Dedifferentiated amniotic fluid mesenchymal stem cell (primary cell): ENCODE data around the gene PITX1.
"Not testable (repeated sequence)": the region's sequence is repeated elsewhere in the genome, so short reads cannot be mapped to it uniquely, and the experiment has no call there.

Experiments
- DNase-seq: peaks from one replicate; pipeline ENCODE4 v3.0.0-alpha.2; 2016; ENCODE audit errors: extremely low spot score

Gene PITX1

DNA sequence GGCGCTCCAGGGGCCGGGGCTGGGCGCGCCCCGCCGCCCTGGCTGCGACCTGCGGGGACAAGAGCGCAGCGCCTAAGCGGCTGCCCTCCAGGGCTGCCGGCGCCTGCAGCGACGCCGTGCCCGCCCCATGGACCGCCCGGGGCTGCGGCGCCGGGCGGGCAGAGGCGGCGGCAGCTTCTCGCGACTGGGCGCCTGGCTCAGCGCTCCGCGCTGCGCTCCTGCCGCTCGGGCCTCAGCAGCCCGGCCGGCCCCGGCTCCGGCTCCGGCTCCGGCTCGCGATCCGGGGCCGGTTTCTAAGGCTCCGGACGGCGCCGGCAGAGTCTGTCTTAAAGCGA, at the start of gene PITX1:
Gene PITX1, minus strand, starts transcription at position 328 of the 335 bp plus-strand sequence. CDS start 347 bp downstream, outside the sequence.
- DNase-seq: no peak

GRCh38 chr5:135083334-135083733, 49.3 kb upstream of the PITX1 start:
- not testable (repeated sequence) for DNase-seq

DNA sequence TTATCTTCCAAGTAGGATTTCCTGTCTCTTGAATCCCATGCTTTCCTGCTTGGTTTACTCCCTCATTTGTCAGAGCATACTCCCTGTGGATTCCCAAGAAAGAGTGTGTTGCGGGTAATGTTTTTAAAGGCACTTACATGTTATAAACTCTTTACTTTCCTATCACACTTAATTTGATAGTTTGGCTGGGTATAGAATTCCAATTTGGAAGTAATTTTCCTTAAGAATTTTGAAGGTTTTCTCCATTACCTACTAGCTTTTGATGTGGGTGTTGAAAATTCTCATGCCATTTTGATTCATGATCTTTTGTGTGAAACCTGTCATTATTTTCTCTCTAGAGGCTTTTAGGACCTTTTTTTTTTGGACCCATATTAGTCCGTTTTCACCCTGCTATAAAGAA, 47.2 kb upstream of the PITX1 start:
- DNase-seq: no peak

- DNase-seq: no peak
Observed at GRCh38 chr5:135079760-135080159, 45.7 kb upstream of the PITX1 start.

- no peak for DNase-seq
Observed at GRCh38 chr5:135079099-135079681, 45.2 kb upstream of the PITX1 start.

- no peak for DNase-seq
Observed at GRCh38 chr5:135076801-135077200, 42.8 kb upstream of the PITX1 start.

GRCh38 chr5:135076051-135076491, 42.0 kb upstream of the PITX1 start:
- no peak for DNase-seq

DNA sequence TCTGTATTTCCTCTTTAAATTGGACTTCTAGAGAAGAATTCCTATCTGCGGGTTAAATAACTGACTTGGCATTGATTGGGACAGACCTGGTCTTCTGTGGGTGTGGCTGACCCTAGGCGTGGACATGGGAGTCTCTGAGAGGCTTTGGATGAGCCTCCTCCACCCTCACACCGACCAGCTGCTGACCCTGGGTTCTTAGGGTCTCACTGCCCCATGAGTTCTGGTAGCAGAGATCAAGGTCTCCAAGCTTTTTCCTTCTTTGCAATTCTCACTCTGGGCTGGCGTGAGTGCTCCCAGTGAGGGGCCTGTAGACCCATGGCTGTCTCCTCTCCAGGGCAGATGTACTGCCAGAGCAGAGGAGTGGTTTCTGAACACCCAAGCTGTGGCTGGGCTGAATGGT, 41.6 kb upstream of the PITX1 start:
- no peak for DNase-seq

DNA sequence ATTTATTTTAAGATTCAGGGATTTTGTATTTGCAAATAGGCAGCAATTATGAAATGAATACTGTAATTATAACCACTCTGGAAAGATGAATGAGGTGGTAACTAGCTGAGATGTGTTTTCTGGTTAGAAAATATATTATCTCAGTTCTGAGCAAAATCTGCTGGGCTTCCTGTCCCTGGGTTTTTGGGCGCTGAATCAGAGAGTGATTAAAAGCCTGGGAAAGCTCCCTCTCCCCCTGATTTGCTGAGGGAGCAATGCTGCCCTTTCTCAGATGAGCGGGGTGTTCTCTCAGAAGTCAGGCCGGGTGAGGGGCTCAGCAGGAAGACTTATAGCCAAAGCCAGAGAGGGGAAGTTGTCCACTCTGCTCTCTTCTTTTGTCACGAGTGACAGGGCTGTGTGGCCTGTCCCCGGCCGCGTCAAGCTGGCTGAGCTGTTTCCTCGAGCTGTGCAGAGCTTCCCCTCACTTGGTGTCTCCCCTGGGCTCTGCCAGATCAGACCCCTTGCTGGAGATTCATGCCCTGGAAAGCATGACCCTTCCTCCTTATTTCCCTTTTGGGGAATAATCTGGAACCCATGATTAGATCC, 39.8 kb upstream of the PITX1 start:
- no peak for DNase-seq

GRCh38 chr5:135072387-135073281, 38.6 kb upstream of the PITX1 start:
- DNase-seq: no peak

DNA sequence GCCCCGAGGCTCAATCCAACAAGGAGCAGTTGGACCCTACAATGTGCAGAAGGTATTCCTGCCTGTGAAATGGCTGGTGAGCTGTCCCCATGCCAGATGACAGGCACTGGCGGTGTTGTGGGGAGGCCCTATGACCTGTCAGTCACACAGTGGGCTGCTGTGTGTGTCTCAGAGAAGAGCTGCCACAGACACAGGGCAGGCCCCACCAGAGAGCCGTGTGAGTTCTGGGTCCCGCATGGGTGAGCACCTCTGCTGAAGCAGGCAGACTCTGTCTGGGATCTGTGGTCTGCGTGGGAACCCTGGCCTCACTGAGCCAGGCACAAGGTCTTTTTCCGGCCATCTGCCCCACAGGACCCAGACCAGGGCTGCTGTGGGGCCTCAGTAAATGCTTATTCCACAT, 37.3 kb upstream of the PITX1 start:
- no peak for DNase-seq

DNA sequence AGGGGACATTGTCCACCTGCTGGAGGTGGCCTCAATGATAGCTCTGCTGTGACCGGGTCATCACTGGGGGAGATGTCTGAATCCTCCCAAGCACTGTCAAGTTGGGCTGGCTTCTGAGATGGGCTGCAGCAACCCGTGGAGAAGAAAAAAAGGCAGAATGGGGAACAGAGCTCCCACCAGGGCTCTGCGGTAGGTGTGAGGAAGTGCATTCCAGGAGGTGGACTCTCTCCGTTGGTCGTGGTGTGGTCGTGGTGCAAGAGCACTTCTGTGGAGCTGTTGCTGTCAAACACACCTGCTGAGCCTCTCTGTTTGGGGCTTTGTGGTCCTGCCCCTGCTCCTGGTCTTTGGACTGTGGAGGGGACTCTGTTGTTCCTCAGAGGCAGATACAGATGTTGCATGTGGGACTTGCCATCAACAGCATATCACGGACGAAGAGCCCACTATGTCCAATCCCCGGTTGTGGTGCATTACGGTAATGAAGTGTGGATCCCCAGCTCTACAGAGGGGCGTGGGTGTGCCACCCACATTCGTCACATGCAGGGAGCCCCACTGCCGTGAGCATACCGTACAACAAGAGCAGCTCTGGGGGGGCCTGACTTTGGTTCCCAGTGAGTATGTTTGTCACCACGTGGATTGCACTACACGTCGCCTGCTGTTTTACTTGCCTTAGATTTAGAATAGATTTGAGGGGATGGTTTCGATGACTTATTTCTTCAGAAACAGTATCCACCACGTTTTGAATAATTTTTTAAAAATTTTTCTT, 36.0 kb upstream of the PITX1 start:
- DNase-seq: no peak

DNA sequence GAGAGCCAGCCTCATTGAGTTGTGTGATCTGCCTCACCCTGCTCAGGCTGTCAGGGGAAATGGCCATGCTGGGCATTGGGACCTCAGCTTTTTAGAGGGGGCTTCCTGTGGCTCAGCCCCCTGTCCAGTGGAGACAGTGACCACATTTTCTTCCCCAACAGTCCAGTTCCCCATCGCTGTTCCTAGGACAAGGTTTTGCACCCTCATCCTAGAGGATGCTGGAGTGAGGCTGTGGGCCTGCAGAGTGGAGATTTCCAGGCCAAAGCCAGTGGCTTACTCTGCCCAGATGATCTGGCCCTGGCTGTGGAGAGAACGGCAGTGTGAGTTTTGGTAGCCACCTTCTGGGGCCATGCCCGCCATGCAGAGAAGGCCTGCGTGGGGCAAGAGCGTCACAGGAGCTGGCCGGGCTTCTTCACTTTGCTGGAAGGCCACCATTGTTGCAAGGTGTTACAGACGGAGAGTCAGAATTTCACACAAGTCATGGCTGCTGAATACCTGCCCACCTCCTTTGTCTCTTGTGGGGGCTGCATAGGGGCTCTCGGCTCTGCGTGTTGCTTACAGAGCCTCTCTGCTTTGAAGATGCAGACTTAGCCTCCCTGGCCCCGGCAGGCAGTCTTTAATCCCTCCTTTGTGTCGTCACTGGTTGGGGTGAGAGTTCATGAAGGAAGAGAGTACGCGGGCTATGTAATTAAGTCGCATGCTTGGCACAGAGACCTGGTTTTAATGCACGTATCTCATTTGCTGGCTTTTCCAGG, 35.2 kb upstream of the PITX1 start:
- no peak for DNase-seq

- DNase-seq: no peak
Observed at GRCh38 chr5:135067587-135067986, 33.6 kb upstream of the PITX1 start.

DNA sequence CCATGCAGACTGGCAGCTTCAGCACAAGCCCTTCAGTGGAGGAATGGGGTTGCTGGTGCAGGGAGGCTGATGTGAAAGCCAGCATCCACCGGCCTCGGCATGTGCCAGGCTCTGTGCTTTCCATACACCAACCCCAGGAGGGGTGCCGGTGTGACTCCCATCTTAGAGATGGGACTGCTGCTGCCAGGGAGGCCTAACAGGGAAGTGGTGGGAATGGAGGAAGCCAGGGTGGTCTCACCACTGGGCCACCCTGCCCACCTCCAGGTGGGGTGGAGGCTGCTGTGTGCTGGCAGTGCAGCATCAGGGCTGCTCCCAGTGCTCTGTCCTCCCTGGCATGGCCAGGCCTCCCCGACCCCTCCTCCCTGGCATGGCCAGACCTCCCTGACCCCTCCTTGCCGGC, 32.8 kb upstream of the PITX1 start:
- no peak for DNase-seq

- DNase-seq: no peak
Observed at GRCh38 chr5:135065306-135066265, 31.6 kb upstream of the PITX1 start.

DNA sequence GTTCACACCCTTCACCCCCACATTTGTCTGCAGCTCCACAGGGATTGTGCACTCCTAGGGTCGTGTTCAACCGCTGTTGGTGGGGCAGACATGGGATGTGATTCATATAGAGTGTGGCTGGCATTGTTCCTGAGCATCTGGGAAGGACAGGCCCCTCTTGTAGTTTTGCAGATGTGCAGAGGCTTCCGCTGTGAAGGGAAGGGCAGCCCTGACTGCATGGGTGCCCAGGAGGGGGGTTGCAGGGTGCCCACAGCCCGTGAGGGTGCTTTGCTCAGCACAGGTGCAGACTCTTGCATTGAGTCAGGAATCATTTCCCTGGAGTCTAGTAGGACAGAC, 30.2 kb upstream of the PITX1 start:
- no peak for DNase-seq

DNA sequence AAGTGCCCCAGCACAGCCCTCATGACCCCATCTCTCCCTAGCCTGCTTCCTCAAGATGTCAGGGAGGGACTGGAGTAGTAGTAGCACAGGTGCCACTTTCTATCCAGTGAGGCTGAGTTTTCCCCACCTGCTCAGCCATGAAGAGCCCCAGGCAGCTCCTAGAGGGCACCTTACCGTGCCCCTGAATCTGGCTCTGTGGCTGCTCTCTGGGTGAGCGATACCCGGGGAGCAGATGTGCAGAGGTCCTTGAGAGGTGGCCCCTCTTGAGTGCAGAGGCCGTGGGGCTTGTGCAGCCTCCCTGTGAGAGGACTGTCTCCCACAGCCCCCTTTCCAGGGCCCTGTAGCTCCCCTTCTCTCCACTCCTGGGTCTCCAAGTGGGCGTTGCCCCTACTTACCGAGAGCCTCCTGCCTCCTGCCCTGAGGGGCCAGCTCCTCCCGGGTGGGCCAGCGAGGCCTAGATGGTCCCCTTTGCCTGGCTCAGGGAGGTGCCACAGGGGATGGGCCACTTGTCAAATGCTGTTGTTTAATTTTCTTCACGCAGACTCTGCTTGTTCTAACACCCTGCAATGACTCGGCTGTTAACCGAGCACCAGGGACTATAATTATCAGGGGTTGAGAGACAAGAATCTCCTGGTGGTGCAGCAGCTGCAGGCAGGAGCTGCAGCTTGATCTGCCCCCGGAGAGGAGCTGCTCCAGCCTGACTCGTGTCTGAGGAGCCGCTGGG, 29.6 kb upstream of the PITX1 start:
- DNase-seq: no peak

DNA sequence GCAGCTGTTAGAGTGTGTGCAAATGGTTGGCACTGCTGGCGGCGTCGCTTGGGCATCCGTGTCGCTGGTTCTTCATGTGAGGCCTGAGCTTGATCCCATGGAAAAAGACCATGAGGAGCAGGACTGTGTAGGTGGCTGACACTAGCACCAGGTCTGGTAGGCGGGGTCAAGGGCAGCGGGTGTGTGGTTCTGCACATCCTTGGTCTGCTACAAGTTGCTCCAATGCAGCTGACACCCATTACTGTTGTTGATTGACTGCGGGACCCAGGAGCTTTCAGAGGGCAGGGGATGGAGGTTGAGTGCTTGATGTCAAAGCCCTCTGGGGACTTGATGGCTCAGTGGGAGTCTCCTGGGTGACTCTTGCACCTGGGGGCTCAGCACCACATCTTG, 29.0 kb upstream of the PITX1 start:
- no peak for DNase-seq
